Naive thymus-derived CD4-positive, alpha-beta T cell (primary cell): Measurements from ENCODE around the gene PLK5. TPM values are rescaled to one million over a fixed set of nuclear protein-coding genes. Genes with fewer than 3 reads are reported as not detected.

Experiments
- ATAC-seq: fragments of 150-1000 bp; cut with Tn5 transposase; 2 replicates; pipeline ENCODE4 v1.10.0; 2021; ENCODE audit warnings: mild to moderate bottlenecking, moderate library complexity
- CTCF ChIA-PET: fragments of 350-600 bp; sonication (Branson Sonifier 250); formaldehyde crosslinking; loops from one replicate; lab custom pipeline; 2021; ENCODE audit warnings: antibody characterized with exemption; lab: Charles Lee
- POLR2A ChIA-PET: fragments of 350-600 bp; sonication (Branson Sonifier 250); formaldehyde crosslinking; loops from one replicate; lab custom pipeline; 2021; ENCODE audit warnings: antibody characterized with exemption, inconsistent platforms; lab: Charles Lee
- DNase-seq, 9 donors: peaks; one replicate each; pipeline versions ENCODE4 v3.0.0 to v3.0.0-alpha.2; 2020 to 2022; ENCODE audit warnings: mixed read lengths in 1 of 9
- H3K27ac ChIP-seq: one replicate; pipeline ENCODE4 v1.7.0; 2013; ENCODE audit warnings: mild to moderate bottlenecking, low read depth, low read length, moderate library complexity
- H3K27me3 ChIP-seq, 2 donors: one replicate each; pipeline ENCODE4 v1.7.0; 2013; ENCODE audit warnings: low read length in 2 of 2, mild to moderate bottlenecking in 2 of 2, moderate library complexity in 2 of 2; ENCODE audit not compliant: control insufficient read depth in 2 of 2, insufficient read depth in 2 of 2
- H3K36me3 ChIP-seq, 3 experiments: 1 replicate in 2 of 3; 2 replicates in 1 of 3; pipeline ENCODE4 v1.7.0; 2013; ENCODE audit warnings: low read length in 3 of 3, mild to moderate bottlenecking in 3 of 3, moderate library complexity in 1 of 3; ENCODE audit not compliant: insufficient read depth in 3 of 3, control insufficient read depth in 2 of 3
- H3K4me1 ChIP-seq, 2 donors: one replicate each; pipeline ENCODE4 v1.7.0; 2013; ENCODE audit warnings: low read length in 2 of 2, mild to moderate bottlenecking in 2 of 2, moderate library complexity in 1 of 2; ENCODE audit not compliant: control insufficient read depth in 2 of 2, insufficient read depth in 2 of 2
- H3K4me3 ChIP-seq: 2 replicates; pipeline ENCODE4 v1.7.0; 2013; ENCODE audit warnings: mild to moderate bottlenecking, low read length
- H3K9me3 ChIP-seq, 3 experiments: 1 replicate in 2 of 3; 2 replicates in 1 of 3; pipeline ENCODE4 v1.7.0; 2013; ENCODE audit warnings: low read length in 3 of 3; ENCODE audit not compliant: control insufficient read depth in 2 of 3
- H3K27ac Mint-ChIP-seq, 9 donors: one replicate each; pipeline ENCODE4 v1.8.0; 2020 to 2022; ENCODE audit warnings: mixed read lengths in 9 of 9, mild to moderate bottlenecking in 8 of 9, moderate library complexity in 5 of 9, inconsistent platforms in 2 of 9
- H3K27me3 Mint-ChIP-seq, 5 donors: one replicate each; pipeline ENCODE4 v1.8.0; 2021 to 2022; ENCODE audit warnings: mixed read lengths in 5 of 5, mild to moderate bottlenecking in 1 of 5
- H3K36me3 Mint-ChIP-seq, 5 donors: one replicate each; pipeline ENCODE4 v1.8.0; 2020 to 2022; ENCODE audit warnings: mixed read lengths in 5 of 5, mild to moderate bottlenecking in 3 of 5, inconsistent platforms in 1 of 5
- H3K4me1 Mint-ChIP-seq, 7 donors: one replicate each; pipeline ENCODE4 v1.8.0; 2020 to 2022; ENCODE audit warnings: mixed read lengths in 7 of 7, mild to moderate bottlenecking in 3 of 7, inconsistent platforms in 1 of 7
- H3K4me3 Mint-ChIP-seq, 10 donors: one replicate each; pipeline ENCODE4 v1.8.0; 2020 to 2022; ENCODE audit warnings: mild to moderate bottlenecking in 10 of 10, mixed read lengths in 10 of 10, moderate library complexity in 6 of 10, inconsistent platforms in 2 of 10
- H3K9me3 Mint-ChIP-seq, 11 donors: one replicate each; pipeline ENCODE4 v1.8.0; 2020 to 2022; ENCODE audit warnings: mixed read lengths in 11 of 11, mild to moderate bottlenecking in 4 of 11, inconsistent platforms in 1 of 11, moderate library complexity in 1 of 11
- intact Hi-C, 2 donors: fragments of 100-400 bp; cut with micrococcal nuclease; formaldehyde crosslinking; loops; one replicate each; pipeline ENCODE4 v1.15.1; 2023
- polyA plus RNA-seq, 2 donors: library from polyadenylated mRNA; unstranded; fragments of 300-500 nt; fragmentation: Illumina TruSeq; gene quantifications; one replicate each; pipeline ENCODE4 v1.2.3, GENCODE V29; 2021
- total RNA-seq, 6 experiments: library from RNA in 5 of 6; stranded (reverse) in 5 of 6; gene quantifications; 1 replicate in 5 of 6; 2 replicates in 1 of 6; pipeline ENCODE4 v1.2.3 and lab custom pipeline; 2021 to 2026

Gene PLK5
- total and polyA plus RNA-seq, 7 experiments from 2014 or later = not detected

- Mint-ChIP-seq H3K9me3 (peaks cover 0 to 5% (median 0%) of the 10 kb centered on the region in 11 donors), H3K4me1 (peaks cover 7 to 41% (median 27%) of the 10 kb centered on the region in 7 donors), H3K4me3 (peak overlapping the region; percentile 75 to 92 (median 86)), H3K36me3 (peaks cover 0 to 3% (median 0%) of the 10 kb centered on the region in 5 donors), H3K27me3 (peaks cover 0 to 41% (median 2%) of the 10 kb centered on the region in 5 donors), H3K27ac (peak overlapping the region; percentile 87 to 96 (median 92))
- Histone ChIP-seq H3K9me3 (no peaks in the 10 kb centered on the region), H3K27me3 (peaks cover 0 to 2% of the 10 kb centered on the region in 2 donors), H3K36me3 (no peaks in the 10 kb centered on the region), H3K27ac (peak overlapping the region; percentile 79), H3K4me1 (peaks cover 4 to 18% of the 10 kb centered on the region in 2 donors), H3K4me3 (peak overlapping the region; percentile 48)
- ATAC-seq (peak; percentile 97), DNase-seq (peak; percentile 76 to 96 (median 94))
- intact Hi-C loops = loop anchor here (1.0 kb wide), 4 partner anchors 18 to 101 kb away; partner anchors contain the start of genes PCSK4 (in 2 of the 2), C19orf25 (in 1 of the 2), DAZAP1 (in 1 of the 2) and MBD3 (in 1 of the 2)
- ChIA-PET POLR2A (no interaction called here), CTCF (no interaction called here)
Measured at GRCh38 chr19:1507763-1508506, 15.9 kb upstream of the PLK5 start.

- Mint-ChIP-seq H3K27ac (peak overlapping the region in 4 of 9 donors; percentile 22 to 95 (median 58)), H3K4me1 (peaks cover 7 to 40% (median 27%) of the 10 kb centered on the region in 7 donors), H3K36me3 (peaks cover 0 to 3% (median 0%) of the 10 kb centered on the region in 5 donors), H3K4me3 (peak overlapping the region in 8 of 10 donors; percentile 5 to 84 (median 64)), H3K9me3 (peaks cover 0 to 5% (median 0%) of the 10 kb centered on the region in 11 donors), H3K27me3 (peaks cover 0 to 41% (median 0%) of the 10 kb centered on the region in 5 donors)
- CTCF ChIA-PET = no interaction called here
- H3K27me3 ChIP-seq = no peaks in the 10 kb centered on the region
- H3K9me3 ChIP-seq = no peaks in the 10 kb centered on the region
- H3K4me1 ChIP-seq = peaks cover 4 to 18% of the 10 kb centered on the region in 2 donors
- DNase-seq (no peak), ATAC-seq (no peak)
- no peak overlapping the region for H3K4me3 ChIP-seq
- intact Hi-C loops = no loop called here
- H3K36me3 ChIP-seq = no peaks in the 10 kb centered on the region
- POLR2A ChIA-PET = no interaction called here
- H3K27ac ChIP-seq = peak overlapping the region; percentile 79
Measured at GRCh38 chr19:1508507-1508856, 15.4 kb upstream of the PLK5 start.

GRCh38 chr19:1509602-1510441 is 14.1 kb upstream of the PLK5 start:
- POLR2A ChIA-PET = interaction anchor here (1.2 kb wide), 1 partner anchor 19 kb away, joined by 3 read pairs; the partner anchor contains the start of genes PCSK4 and REEP6
- intact Hi-C loops = loop anchor here in 1 of 2 donors (10.0 kb wide), 1 partner anchor 65 kb away; no protein-coding TSS in a partner anchor
- Histone ChIP-seq H3K9me3 (no peaks in the 10 kb centered on the region), H3K27ac (no peak overlapping the region), H3K36me3 (no peaks in the 10 kb centered on the region), H3K4me3 (no peak overlapping the region), H3K4me1 (peaks cover 4 to 18% of the 10 kb centered on the region in 2 donors), H3K27me3 (no peaks in the 10 kb centered on the region)
- no peak for ATAC-seq
- peaks cover 0 to 5% (median 0%) of the 10 kb centered on the region in 11 donors for H3K9me3 Mint-ChIP-seq
- peak overlapping the region in 4 of 10 donors; percentile 1 to 58 (median 18) for H3K4me3 Mint-ChIP-seq
- H3K27ac Mint-ChIP-seq = peak overlapping the region in 4 of 9 donors; percentile 28 to 54 (median 42)
- DNase-seq = no peak
- peaks cover 0 to 3% (median 0%) of the 10 kb centered on the region in 5 donors for H3K36me3 Mint-ChIP-seq
- CTCF ChIA-PET = no interaction called here
- peaks cover 7 to 37% (median 26%) of the 10 kb centered on the region in 7 donors for H3K4me1 Mint-ChIP-seq
- H3K27me3 Mint-ChIP-seq = peaks cover 0 to 36% (median 0%) of the 10 kb centered on the region in 5 donors

- Histone ChIP-seq H3K27ac (no peak overlapping the region), H3K36me3 (no peaks in the 10 kb centered on the region), H3K27me3 (no peaks in the 10 kb centered on the region), H3K4me1 (peaks cover 4 to 18% of the 10 kb centered on the region in 2 donors), H3K4me3 (no peak overlapping the region), H3K9me3 (no peaks in the 10 kb centered on the region)
- CTCF ChIA-PET = no interaction called here
- POLR2A ChIA-PET = no interaction called here
- H3K27ac Mint-ChIP-seq = peak overlapping the region in 1 of 9 donors; percentile 33
- peak overlapping the region in 1 of 10 donors; percentile 39 for H3K4me3 Mint-ChIP-seq
- H3K4me1 Mint-ChIP-seq = peaks cover 7 to 37% (median 24%) of the 10 kb centered on the region in 7 donors
- intact Hi-C loops = loop anchor here in 1 of 2 donors (10.0 kb wide), 1 partner anchor 66 kb away; no protein-coding TSS in a partner anchor
- DNase-seq (no peak), ATAC-seq (no peak)
- peaks cover 0 to 34% (median 0%) of the 10 kb centered on the region in 5 donors for H3K27me3 Mint-ChIP-seq
- peaks cover 0 to 3% (median 0%) of the 10 kb centered on the region in 5 donors for H3K36me3 Mint-ChIP-seq
- H3K9me3 Mint-ChIP-seq = peaks cover 0 to 5% (median 0%) of the 10 kb centered on the region in 11 donors
Measured at GRCh38 chr19:1510442-1510806, 13.5 kb upstream of the PLK5 start.

- ChIA-PET POLR2A (no interaction called here), CTCF (no interaction called here)
- peak overlapping the region in 4 of 9 donors; percentile 8 to 70 (median 48) for H3K27ac Mint-ChIP-seq
- peaks cover 0 to 31% (median 0%) of the 10 kb centered on the region in 5 donors for H3K27me3 Mint-ChIP-seq
- H3K36me3 Mint-ChIP-seq = peaks cover 0 to 3% (median 0%) of the 10 kb centered on the region in 5 donors
- intact Hi-C loops = loop anchor here in 1 of 2 donors (10.0 kb wide), 1 partner anchor 66 kb away; no protein-coding TSS in a partner anchor
- Histone ChIP-seq H3K36me3 (no peaks in the 10 kb centered on the region), H3K27ac (no peak overlapping the region), H3K4me1 (peaks cover 4 to 18% of the 10 kb centered on the region in 2 donors), H3K9me3 (no peaks in the 10 kb centered on the region), H3K4me3 (no peak overlapping the region), H3K27me3 (no peaks in the 10 kb centered on the region)
- H3K9me3 Mint-ChIP-seq = peaks cover 0 to 5% (median 0%) of the 10 kb centered on the region in 11 donors
- DNase-seq (no peak), ATAC-seq (no peak)
- H3K4me3 Mint-ChIP-seq = peak overlapping the region in 7 of 10 donors; percentile 33 to 62 (median 42)
- peaks cover 7 to 37% (median 24%) of the 10 kb centered on the region in 7 donors for H3K4me1 Mint-ChIP-seq
Measured at GRCh38 chr19:1510807-1511206, 13.1 kb upstream of the PLK5 start.
